GM23248 (cell line): ENCODE data around the gene KSR2. TPM values are rescaled to one million over a fixed set of nuclear protein-coding genes. Genes with fewer than 3 reads are reported as not detected.

Source experiments
- DNase-seq: peaks from one replicate; pipeline ENCODE4 v3.0.0-alpha.2; 2015
- H2AFZ ChIP-seq: fragments of 200-600 bp; sonication (generic); 2 replicates; pipeline ENCODE4 v1.6.1; 2016; ENCODE audit warnings: antibody characterized with exemption
- H3F3A ChIP-seq: fragments of 200-600 bp; sonication (generic); 2 replicates; pipeline ENCODE4 v1.6.1; 2016; ENCODE audit warnings: mild to moderate bottlenecking, antibody characterized with exemption, mixed run types; ENCODE audit not compliant: insufficient read depth
- H3K27ac ChIP-seq: fragments of 200-600 bp; sonication (generic); 2 replicates; pipeline ENCODE4 v1.5.1; 2016; ENCODE audit warnings: mild to moderate bottlenecking
- H3K27me3 ChIP-seq: fragments of 200-600 bp; sonication (generic); replicated peaks from 2 replicates; pipeline ENCODE4 v1.6.1; 2016; ENCODE audit warnings: mild to moderate bottlenecking; ENCODE audit not compliant: insufficient read depth
- H3K36me3 ChIP-seq: fragments of 200-600 bp; sonication (generic); 2 replicates; pipeline ENCODE4 v1.6.1; 2016; ENCODE audit warnings: low read depth, mild to moderate bottlenecking
- H3K4me1 ChIP-seq: fragments of 200-600 bp; sonication (generic); 2 replicates; pipeline ENCODE4 v1.6.1; 2016; ENCODE audit warnings: mild to moderate bottlenecking; ENCODE audit not compliant: insufficient read depth
- H3K4me2 ChIP-seq: fragments of 200-600 bp; sonication (generic); one replicate; pipeline ENCODE4 v1.6.1; 2016; ENCODE audit warnings: mild to moderate bottlenecking; ENCODE audit not compliant: unreplicated experiment
- H3K4me3 ChIP-seq: fragments of 200-600 bp; sonication (generic); 2 replicates; pipeline ENCODE4 v1.5.1; 2016; ENCODE audit warnings: mild to moderate bottlenecking
- H3K79me2 ChIP-seq: fragments of 200-600 bp; sonication (generic); 2 replicates; pipeline ENCODE4 v1.6.1; 2016; ENCODE audit warnings: mild to moderate bottlenecking; ENCODE audit not compliant: insufficient read depth
- H3K9ac ChIP-seq: fragments of 200-600 bp; sonication (generic); 2 replicates; pipeline ENCODE4 v1.6.1; 2016; ENCODE audit warnings: mild to moderate bottlenecking
- H3K9me2 ChIP-seq: fragments of 200-600 bp; sonication (generic); 2 replicates; pipeline ENCODE4 v1.6.1; 2016; ENCODE audit warnings: mixed run types, mild to moderate bottlenecking, moderate library complexity; ENCODE audit not compliant: insufficient read depth
- H3K9me3 ChIP-seq: fragments of 200-600 bp; sonication (generic); one replicate; pipeline ENCODE4 v1.6.1; 2017; ENCODE audit warnings: low read depth
- H4K20me1 ChIP-seq: fragments of 200-600 bp; sonication (generic); 2 replicates; pipeline ENCODE4 v1.6.0; 2016; ENCODE audit not compliant: insufficient read depth
- EZH2 ChIP-seq: fragments of 200-600 bp; sonication (generic); IDR thresholded peaks from 2 replicates; pipeline ENCODE4 v1.6.1; 2018; ENCODE audit warnings: antibody characterized with exemption, mild to moderate bottlenecking; ENCODE audit not compliant: insufficient read depth, poor library complexity, severe bottlenecking
- EZH2phosphoT487 ChIP-seq: fragments of 200-600 bp; sonication (generic); IDR thresholded peaks from 2 replicates; pipeline ENCODE4 v1.6.1; 2018; ENCODE audit warnings: antibody characterized with exemption, moderate library complexity, mild to moderate bottlenecking, low read depth; ENCODE audit not compliant: insufficient read depth
- WGBS, 2 experiments: methylation state at CpG; one replicate each; pipeline ENCODE4 v1.1.6; 2015 to 2017; ENCODE audit warnings: low lambda C conversion rate in 2 of 2, low coverage in 1 of 2; ENCODE audit errors: missing lambda C conversion rate in 2 of 2; 5-methylcytosine and 5-hydroxymethylcytosine counted together
- in situ Hi-C: fragments of 300-500 bp; cut with MboI; formaldehyde crosslinking; loops from 2 replicates; pipeline ENCODE4 v1.15.0; 2020
- polyA plus RNA-seq: library from polyadenylated mRNA; unstranded; fragments of >200 nt; fragmentation: Nextera tagmentation; extraction: Ambion mirVana; gene quantifications from 2 replicates; pipeline ENCODE4 v1.2.1, GENCODE V29; 2016
- total RNA-seq: library from RNA; depleted of rRNA; stranded (reverse); fragments of >200 nt; shearing (Covaris generic); gene quantifications from 2 replicates; pipeline ENCODE4 v1.2.3, GENCODE V29; 2014

The KSR2 gene
- total and polyA plus RNA-seq, 2 experiments from 2014 or later, result not detected

- no peak overlapping the region for H3K4me2 ChIP-seq
- DNase-seq, result no peak
- no peaks in the 10 kb centered on the region for H3K79me2 ChIP-seq
- H3K9me2 ChIP-seq, result no peaks in the 10 kb centered on the region
- no peaks in the 10 kb centered on the region for H4K20me1 ChIP-seq
- H2AFZ ChIP-seq, result no peak overlapping the region
- no peaks in the 10 kb centered on the region for H3K27me3 ChIP-seq
- no peaks in the 10 kb centered on the region for H3K4me1 ChIP-seq
- no peak overlapping the region for H3K27ac ChIP-seq
- H3K4me3 ChIP-seq, result no peak overlapping the region
- no peaks in the 10 kb centered on the region for H3K36me3 ChIP-seq
- TF ChIP-seq EZH2 (no peak), EZH2phosphoT487 (no peak)
- H3K9me3 ChIP-seq, result no peaks in the 10 kb centered on the region
- in situ Hi-C loops, result no loop called here
- H3F3A ChIP-seq, result no peaks in the 10 kb centered on the region
- WGBS, 2 experiments, result 1 to 3% methylated on average over 5 of the region's 5 CpGs
- no peak overlapping the region for H3K9ac ChIP-seq
Observed at GRCh38 chr12:117514016-117514415, 454.8 kb downstream of the KSR2 start.

GRCh38 chr12:117513353-117513752 lies 455.4 kb downstream of the KSR2 start:
- no peak for DNase-seq
- Histone ChIP-seq H3K27me3 (no peaks in the 10 kb centered on the region), H4K20me1 (no peaks in the 10 kb centered on the region), H3K36me3 (no peaks in the 10 kb centered on the region), H3K4me1 (no peaks in the 10 kb centered on the region), H3K79me2 (no peaks in the 10 kb centered on the region), H3F3A (no peaks in the 10 kb centered on the region), H2AFZ (no peak overlapping the region), H3K9ac (no peak overlapping the region), H3K9me3 (no peaks in the 10 kb centered on the region), H3K4me3 (no peak overlapping the region), H3K27ac (no peak overlapping the region), H3K4me2 (no peak overlapping the region), H3K9me2 (no peaks in the 10 kb centered on the region)
- TF ChIP-seq EZH2phosphoT487 (no peak), EZH2 (no peak)
- in situ Hi-C loops, result no loop called here
- WGBS, 2 experiments, result 26 to 34% methylated on average over 4 of the region's 4 CpGs

GRCh38 chr12:117508468-117508867 lies 460.3 kb downstream of the KSR2 start:
- H3K36me3 ChIP-seq, result no peaks in the 10 kb centered on the region
- no peaks in the 10 kb centered on the region for H3K9me2 ChIP-seq
- no peak overlapping the region for H3K9ac ChIP-seq
- H3F3A ChIP-seq, result no peaks in the 10 kb centered on the region
- H3K79me2 ChIP-seq, result no peaks in the 10 kb centered on the region
- no peaks in the 10 kb centered on the region for H3K4me1 ChIP-seq
- in situ Hi-C loops, result no loop called here
- no peak overlapping the region for H3K4me3 ChIP-seq
- no peaks in the 10 kb centered on the region for H3K27me3 ChIP-seq
- no peak overlapping the region for H3K4me2 ChIP-seq
- TF ChIP-seq EZH2phosphoT487, result no peak
- H3K27ac ChIP-seq, result no peak overlapping the region
- H4K20me1 ChIP-seq, result no peaks in the 10 kb centered on the region
- no peaks in the 10 kb centered on the region for H3K9me3 ChIP-seq
- H2AFZ ChIP-seq, result no peak overlapping the region
- no peak for DNase-seq

- Histone ChIP-seq H3K79me2 (no peaks in the 10 kb centered on the region), H3K27ac (no peak overlapping the region), H3K4me2 (no peak overlapping the region), H3K36me3 (no peaks in the 10 kb centered on the region), H3K4me3 (no peak overlapping the region), H4K20me1 (no peaks in the 10 kb centered on the region), H3K9ac (no peak overlapping the region), H3K4me1 (no peaks in the 10 kb centered on the region), H3K9me2 (no peaks in the 10 kb centered on the region), H3K27me3 (no peaks in the 10 kb centered on the region), H3K9me3 (no peaks in the 10 kb centered on the region), H2AFZ (no peak overlapping the region), H3F3A (no peaks in the 10 kb centered on the region)
- WGBS, 2 experiments, result 37 to 39% methylated on average over 3 of the region's 3 CpGs
- in situ Hi-C loops, result no loop called here
- TF ChIP-seq EZH2phosphoT487 (no peak), EZH2 (no peak)
- no peak for DNase-seq
Observed at GRCh38 chr12:117507548-117507947, 461.2 kb downstream of the KSR2 start.

GRCh38 chr12:117506333-117506732 lies 462.5 kb downstream of the KSR2 start:
- Histone ChIP-seq H2AFZ (no peak overlapping the region), H3K27me3 (no peaks in the 10 kb centered on the region), H3K27ac (no peak overlapping the region), H3K4me1 (no peaks in the 10 kb centered on the region), H3K36me3 (no peaks in the 10 kb centered on the region), H3K9me3 (no peaks in the 10 kb centered on the region), H3K79me2 (no peaks in the 10 kb centered on the region), H3K9me2 (no peaks in the 10 kb centered on the region), H3K4me2 (no peak overlapping the region), H4K20me1 (no peaks in the 10 kb centered on the region), H3K9ac (no peak overlapping the region), H3K4me3 (no peak overlapping the region), H3F3A (no peaks in the 10 kb centered on the region)
- 22 to 24% methylated on average over 1 of the region's 1 CpG for WGBS, 2 experiments
- no peak for DNase-seq
- TF ChIP-seq EZH2 (no peak), EZH2phosphoT487 (no peak)
- in situ Hi-C loops, result no loop called here
